Activated B cell treated with CpG ODN at 0.5 μM for 24 hours (primary cell): ENCODE data around the gene HDAC4. TPM values are rescaled to one million over a fixed set of nuclear protein-coding genes. Genes with fewer than 3 reads are reported as not detected.

Source experiments
- ATAC-seq: fragments of 200-7000 bp; cut with Tn5 transposase; one replicate; pipeline ENCODE4 v1.10.0; 2021; ENCODE audit warnings: low read depth, mild to moderate bottlenecking, moderate library complexity
- CTCF ChIA-PET: fragments of 350-600 bp; sonication (Branson Sonifier 250); formaldehyde crosslinking; loops from one replicate; lab custom pipeline; 2021; ENCODE audit warnings: antibody characterized with exemption; lab: Charles Lee
- POLR2A ChIA-PET: fragments of 350-600 bp; sonication (Branson Sonifier 250); formaldehyde crosslinking; loops from one replicate; lab custom pipeline; 2021; ENCODE audit warnings: antibody characterized with exemption; lab: Charles Lee
- DNase-seq: peaks from one replicate; pipeline ENCODE4 v3.0.0; 2022
- H3K27ac Mint-ChIP-seq: one replicate; pipeline ENCODE4 v1.8.0; 2020; ENCODE audit warnings: mixed read lengths
- H3K27me3 Mint-ChIP-seq: one replicate; pipeline ENCODE4 v1.8.0; 2021; ENCODE audit warnings: mixed read lengths
- H3K36me3 Mint-ChIP-seq: one replicate; pipeline ENCODE4 v1.8.0; 2021; ENCODE audit warnings: low read depth, mixed read lengths
- H3K4me1 Mint-ChIP-seq: one replicate; pipeline ENCODE4 v1.8.0; 2021; ENCODE audit warnings: mixed read lengths
- H3K4me3 Mint-ChIP-seq: one replicate; pipeline ENCODE4 v1.8.0; 2020; ENCODE audit warnings: mild to moderate bottlenecking, mixed read lengths
- H3K9me3 Mint-ChIP-seq: one replicate; pipeline ENCODE4 v1.8.0; 2020; ENCODE audit warnings: mixed read lengths
- intact Hi-C: fragments of 100-400 bp; cut with micrococcal nuclease; formaldehyde crosslinking; loops from one replicate; pipeline ENCODE4 v1.15.1; 2024
- total RNA-seq: library from RNA; stranded (reverse); gene quantifications from 2 replicates; pipeline ENCODE4 v1.2.3, GENCODE V29; 2022
- TF ChIP-seq, protein P1 (sequence below): fragments of 200-600 bp; IDR thresholded peaks from one replicate; pipeline ENCODE4 v1.8.0; 2022; ENCODE audit warnings: antibody characterized with exemption, mild to moderate bottlenecking

Gene HDAC4
- total RNA-seq, 1 donor from 2014 or later: 31.9 TPM

DNA sequence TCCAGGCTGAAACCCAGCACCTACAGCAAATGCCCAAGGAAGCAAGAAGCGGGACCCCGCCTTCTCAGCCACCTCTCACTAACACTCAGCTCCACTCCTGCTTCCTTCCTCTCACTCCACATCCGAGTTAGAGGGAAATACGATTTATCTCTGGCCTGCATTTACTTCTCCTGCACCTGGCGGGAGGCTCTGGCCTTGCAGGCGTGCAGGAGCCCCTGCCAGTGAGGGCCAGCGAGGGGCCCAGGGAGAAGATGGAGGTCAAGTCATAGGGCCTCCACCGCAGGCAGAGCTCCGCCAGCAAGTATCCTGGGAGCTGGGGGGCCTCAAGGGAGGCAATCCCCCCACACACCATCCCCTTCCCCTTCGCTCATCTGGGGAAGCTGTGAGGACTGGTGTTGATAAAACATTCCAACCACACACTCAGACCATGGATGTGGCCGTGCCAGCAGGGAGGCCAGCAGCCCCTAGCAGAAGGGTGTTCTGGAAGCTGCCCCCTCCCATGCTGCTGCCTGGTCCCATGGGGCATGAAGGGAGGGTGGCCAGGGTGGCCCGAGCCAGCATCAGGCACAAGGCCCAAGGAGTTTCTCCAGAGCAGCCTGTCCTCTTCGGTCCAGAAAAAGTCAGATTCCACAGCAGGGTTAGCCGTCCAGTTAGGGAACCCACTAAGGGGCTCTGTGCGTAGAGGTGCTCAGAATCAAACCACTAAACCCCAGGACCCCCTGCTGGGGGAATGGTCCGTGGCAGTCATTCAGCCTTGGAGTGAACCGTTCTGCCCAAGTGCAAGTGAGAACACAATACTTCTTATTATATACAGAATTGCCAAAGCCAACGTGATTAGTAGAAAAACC is 91.2 kb downstream of the HDAC4 start:
- intact Hi-C loops: no loop called here
- no peak overlapping the region for H3K27ac Mint-ChIP-seq
- peaks cover 7% of the 10 kb centered on the region for H3K36me3 Mint-ChIP-seq
- no peaks in the 10 kb centered on the region for H3K27me3 Mint-ChIP-seq
- H3K4me1 Mint-ChIP-seq: peaks cover 9% of the 10 kb centered on the region
- ATAC-seq (no peak), DNase-seq (peak; percentile 5)
- no peak overlapping the region for H3K4me3 Mint-ChIP-seq
- TF ChIP-seq, protein P1, sequence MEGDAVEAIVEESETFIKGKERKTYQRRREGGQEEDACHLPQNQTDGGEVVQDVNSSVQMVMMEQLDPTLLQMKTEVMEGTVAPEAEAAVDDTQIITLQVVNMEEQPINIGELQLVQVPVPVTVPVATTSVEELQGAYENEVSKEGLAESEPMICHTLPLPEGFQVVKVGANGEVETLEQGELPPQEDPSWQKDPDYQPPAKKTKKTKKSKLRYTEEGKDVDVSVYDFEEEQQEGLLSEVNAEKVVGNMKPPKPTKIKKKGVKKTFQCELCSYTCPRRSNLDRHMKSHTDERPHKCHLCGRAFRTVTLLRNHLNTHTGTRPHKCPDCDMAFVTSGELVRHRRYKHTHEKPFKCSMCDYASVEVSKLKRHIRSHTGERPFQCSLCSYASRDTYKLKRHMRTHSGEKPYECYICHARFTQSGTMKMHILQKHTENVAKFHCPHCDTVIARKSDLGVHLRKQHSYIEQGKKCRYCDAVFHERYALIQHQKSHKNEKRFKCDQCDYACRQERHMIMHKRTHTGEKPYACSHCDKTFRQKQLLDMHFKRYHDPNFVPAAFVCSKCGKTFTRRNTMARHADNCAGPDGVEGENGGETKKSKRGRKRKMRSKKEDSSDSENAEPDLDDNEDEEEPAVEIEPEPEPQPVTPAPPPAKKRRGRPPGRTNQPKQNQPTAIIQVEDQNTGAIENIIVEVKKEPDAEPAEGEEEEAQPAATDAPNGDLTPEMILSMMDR: no peak
- ChIA-PET POLR2A (no interaction called here), CTCF (no interaction called here)
- H3K9me3 Mint-ChIP-seq: peaks cover 5% of the 10 kb centered on the region

DNA sequence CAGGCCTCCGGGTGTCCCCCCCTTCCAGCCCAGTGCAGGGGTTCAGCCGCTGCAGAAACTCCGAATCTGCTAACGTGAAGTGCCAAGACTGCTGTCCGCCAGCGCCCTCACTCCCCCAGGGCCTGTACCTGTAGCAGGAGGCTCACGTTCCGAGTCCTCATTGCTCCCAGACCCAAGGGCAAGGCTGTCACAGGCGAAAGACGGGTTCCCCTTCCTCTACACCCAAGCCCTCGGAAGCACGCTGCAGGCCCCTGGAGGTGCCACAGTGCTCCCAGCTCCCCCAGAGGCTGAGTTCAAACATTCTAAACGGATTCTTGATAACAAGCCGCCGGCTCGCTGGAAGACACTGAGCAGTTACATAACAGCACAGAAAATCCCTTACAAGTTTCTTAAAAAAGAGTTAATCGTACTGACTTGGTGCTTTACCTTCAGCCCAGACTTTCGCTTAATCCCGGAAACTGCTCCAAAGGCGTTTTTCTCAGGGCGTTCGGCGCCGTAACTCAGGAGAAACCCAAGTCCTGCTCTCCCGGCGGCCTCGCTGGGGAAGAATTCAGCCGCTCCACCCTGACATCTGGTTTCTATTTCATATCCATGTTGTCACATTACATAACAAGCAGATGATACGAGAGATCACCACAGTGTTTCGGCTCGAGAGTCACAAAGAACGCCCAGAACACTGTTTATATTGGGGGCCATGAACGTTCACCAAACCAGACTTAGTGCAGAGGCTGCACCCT is 92.0 kb downstream of the HDAC4 start:
- intact Hi-C loops: no loop called here
- H3K9me3 Mint-ChIP-seq: no peaks in the 10 kb centered on the region
- H3K36me3 Mint-ChIP-seq: peaks cover 6% of the 10 kb centered on the region
- ATAC-seq: no peak
- TF ChIP-seq, protein P1: no peak
- no peak overlapping the region for H3K4me3 Mint-ChIP-seq
- CTCF ChIA-PET: no interaction called here
- no peak overlapping the region for H3K27ac Mint-ChIP-seq
- H3K27me3 Mint-ChIP-seq: no peaks in the 10 kb centered on the region
- POLR2A ChIA-PET: no interaction called here
- peak; percentile 11 for DNase-seq
- peaks cover 16% of the 10 kb centered on the region for H3K4me1 Mint-ChIP-seq

DNA sequence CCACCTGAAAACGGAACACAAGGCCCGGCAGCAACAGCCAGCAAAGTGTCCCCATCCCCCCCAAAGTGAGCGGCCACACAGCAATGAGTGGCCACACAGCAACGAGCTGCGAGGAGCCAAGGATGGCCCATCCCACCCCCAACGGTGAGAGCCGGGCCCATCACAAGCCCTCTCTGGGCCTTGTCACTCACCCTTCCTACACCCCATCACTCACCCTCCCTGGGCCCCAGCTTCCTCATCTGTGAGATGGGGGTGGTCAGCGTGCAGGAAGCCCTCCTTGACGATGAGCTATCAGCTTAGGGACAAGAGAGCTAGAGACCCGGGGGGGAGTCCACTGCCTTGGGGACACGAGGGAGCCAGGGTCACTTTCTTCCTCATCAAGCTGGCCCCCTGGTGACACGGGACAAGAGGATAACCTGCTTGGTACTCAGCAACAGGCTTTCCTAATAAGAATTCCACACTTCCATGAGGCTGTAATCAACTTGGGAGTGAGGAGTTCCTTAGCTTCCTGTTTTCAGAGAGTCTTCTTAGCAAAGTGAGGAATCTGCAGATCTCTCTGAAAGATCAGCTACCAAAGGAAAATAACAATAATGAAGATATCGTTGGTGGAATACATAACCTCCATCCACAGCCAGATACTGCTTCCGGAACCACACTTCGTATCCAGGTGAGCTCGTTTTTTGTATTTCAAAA is 92.8 kb downstream of the HDAC4 start:
- Mint-ChIP-seq H3K27me3 (no peaks in the 10 kb centered on the region), H3K4me3 (no peak overlapping the region), H3K4me1 (peaks cover 24% of the 10 kb centered on the region), H3K36me3 (peaks cover 6% of the 10 kb centered on the region), H3K9me3 (no peaks in the 10 kb centered on the region), H3K27ac (no peak overlapping the region)
- TF ChIP-seq, protein P1: no peak
- intact Hi-C loops: no loop called here
- ChIA-PET POLR2A (no interaction called here), CTCF (no interaction called here)
- ATAC-seq (no peak), DNase-seq (peak; percentile 12)

DNA sequence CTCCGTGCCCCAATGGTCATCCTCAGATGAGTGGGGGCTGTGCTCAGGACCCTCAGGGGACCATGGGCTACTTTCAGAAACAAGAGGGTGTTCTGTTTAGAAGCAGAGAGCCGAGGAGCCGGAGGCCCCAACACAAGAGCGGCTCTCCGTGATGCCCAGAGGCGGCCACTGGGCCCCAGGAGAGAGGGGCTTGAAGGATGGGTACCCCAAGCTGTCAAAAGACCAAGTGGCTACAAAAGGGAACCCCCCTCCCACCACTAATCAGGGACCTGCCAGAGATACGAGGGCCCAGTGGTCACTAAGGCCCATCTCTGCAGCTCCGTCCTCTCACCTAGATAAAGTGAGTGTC is 93.6 kb downstream of the HDAC4 start:
- H3K9me3 Mint-ChIP-seq: no peaks in the 10 kb centered on the region
- peaks cover 6% of the 10 kb centered on the region for H3K36me3 Mint-ChIP-seq
- POLR2A ChIA-PET: no interaction called here
- TF ChIP-seq, protein P1: no peak
- H3K27ac Mint-ChIP-seq: no peak overlapping the region
- no peaks in the 10 kb centered on the region for H3K27me3 Mint-ChIP-seq
- peaks cover 32% of the 10 kb centered on the region for H3K4me1 Mint-ChIP-seq
- ATAC-seq: no peak
- intact Hi-C loops: no loop called here
- no peak overlapping the region for H3K4me3 Mint-ChIP-seq
- CTCF ChIA-PET: no interaction called here
- DNase-seq: no peak
